SW480 (cell line): ENCODE results near the gene FGGY.

ENCODE experiments used
- DNase-seq: peaks from one replicate; pipeline ENCODE4 v3.0.0-alpha.2; 2016; ENCODE audit warnings: low spot score

Gene FGGY

GRCh38 chr1:59414406-59415133 is 117.7 kb downstream of the FGGY start:
- peak; percentile 8 for DNase-seq

DNA sequence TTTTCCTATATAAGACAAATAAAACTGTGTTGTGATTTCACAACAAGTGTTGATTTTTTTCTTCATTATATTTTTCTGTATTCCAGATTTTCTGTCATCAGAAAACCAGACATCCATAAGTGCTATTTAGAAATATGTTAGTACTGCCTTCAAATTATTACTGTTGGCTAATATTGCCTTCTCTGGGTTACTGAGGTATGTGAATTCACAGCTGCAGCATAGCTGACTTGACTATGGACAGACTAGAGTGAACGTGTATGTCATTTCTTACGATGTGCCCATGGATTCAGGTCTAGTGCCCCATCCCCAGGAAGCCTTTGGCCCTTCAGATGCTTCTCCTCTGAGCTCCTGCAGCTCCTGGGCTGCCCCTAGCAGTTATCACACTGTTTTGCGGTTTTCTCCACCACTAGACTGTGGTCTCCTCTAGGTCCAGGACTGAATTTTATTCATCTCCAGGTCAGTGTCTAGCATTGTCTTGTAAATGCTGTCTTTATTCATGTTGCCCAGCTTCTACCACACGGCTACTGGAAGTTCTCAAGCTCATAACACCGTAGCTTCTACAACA is 118.5 kb downstream of the FGGY start:
- DNase-seq: no peak

DNA sequence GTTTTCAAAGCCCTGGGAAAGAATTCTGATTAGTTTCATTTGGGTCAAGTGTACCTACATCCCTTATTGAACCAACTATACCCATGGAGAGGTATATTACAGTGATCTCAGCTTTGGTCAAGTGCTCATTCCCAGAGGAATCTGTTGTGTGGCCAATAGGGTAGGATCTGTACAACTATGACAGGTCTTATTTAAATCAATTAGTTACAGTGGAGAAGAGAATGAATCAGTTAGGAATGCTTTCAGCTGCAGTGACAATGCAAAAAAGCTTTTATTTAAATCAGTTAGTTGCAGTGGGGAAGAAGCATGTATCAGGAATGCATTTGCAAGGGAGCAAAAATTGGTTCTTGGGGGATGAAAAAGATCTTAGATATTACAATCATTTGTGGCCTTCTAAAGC is 119.0 kb downstream of the FGGY start:
- DNase-seq: no peak

DNA sequence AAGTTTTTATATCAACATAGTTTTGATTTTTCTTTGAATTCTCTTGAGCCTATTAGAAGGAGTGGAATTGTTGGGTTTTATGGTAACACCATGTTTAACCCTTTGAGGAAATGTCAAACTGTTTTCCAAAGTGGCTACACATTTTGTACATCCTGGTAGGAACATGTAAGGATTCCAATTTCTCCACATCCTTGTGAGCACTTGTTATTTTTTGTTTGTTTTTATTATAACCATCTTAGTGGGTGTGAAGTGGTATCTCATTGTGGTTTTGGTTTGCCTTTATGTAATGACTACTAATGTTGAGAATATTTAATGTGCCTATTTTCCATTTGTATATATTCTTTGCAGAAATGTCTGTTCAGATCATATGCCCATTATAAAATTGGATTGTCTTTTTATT is 120.5 kb downstream of the FGGY start:
- DNase-seq: no peak

DNA sequence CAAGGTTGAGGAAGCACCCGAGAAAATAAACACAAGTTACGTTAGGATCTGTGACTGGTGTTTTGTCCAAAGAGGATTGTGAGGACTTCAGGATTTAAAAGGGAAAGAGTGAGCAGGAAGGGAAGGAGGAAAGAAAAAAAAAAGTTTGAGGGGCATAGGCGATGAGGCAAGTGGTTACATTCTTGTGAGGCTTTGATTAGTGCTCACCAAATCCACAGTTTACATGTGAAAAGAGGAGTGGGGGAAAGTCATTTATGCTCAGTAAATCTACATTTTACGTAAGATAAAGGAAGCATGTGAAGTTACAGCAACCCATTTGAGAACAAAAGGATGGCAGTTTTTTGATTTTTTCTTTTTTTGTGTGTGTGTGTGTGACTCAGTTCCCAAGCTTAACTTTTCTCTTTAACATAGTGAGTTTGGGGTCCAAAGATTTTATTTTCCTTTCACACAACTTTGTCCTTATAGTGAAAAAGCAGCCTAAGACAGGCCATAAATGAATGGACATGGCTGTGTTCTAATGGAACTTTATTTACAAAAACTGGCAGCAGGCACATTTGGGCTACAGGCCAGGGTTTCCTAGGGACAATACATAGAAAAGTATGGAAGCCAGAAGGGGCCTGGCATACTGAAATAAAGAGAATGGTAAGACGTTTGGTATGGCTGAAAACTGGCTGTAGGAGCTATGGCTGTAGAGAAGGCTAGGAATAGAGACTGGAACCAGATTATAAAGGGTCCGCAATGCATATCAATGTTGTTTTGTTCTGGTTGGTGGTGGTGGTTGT is 121.7 kb downstream of the FGGY start:
- DNase-seq: no peak

DNA sequence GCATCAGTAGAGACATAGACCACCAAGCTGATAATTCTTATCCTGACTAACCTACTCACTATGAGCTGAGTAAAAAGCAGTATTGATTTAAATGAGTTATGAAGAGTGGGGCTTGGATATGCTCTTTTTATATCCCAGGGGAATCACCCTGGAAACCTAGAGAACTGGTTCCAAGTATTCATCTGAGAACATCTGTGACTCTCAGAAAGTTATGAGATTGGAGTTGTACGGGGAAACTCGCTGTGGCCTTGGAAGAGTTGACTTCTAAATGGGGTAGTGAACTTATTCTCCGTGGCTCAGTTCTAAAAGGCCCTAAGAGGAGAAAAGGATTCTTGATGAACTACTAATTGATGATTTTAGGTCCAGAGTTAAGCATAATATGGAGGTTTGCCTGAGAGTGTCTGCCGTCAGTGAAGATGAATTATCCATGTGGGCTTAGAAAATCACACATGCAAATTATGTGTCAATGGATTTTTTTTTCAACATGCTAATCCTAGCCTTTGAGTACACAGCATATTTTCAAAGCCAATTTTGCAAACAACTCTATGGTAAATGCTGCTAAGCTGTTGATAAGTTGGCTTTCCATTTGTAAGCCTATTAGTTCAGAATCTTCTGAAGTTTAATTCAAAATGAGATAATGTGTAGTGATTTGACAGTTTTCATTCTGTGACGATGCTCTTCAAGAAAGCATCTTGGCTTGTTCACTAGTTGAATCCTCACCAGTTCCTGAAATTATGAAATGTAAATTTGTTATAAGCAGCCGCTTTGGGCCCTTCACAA is 122.7 kb downstream of the FGGY start:
- no peak for DNase-seq

GRCh38 chr1:59421232-59421920 is 124.5 kb downstream of the FGGY start:
- DNase-seq: no peak

GRCh38 chr1:59422921-59423575 is 126.2 kb downstream of the FGGY start:
- no peak for DNase-seq

GRCh38 chr1:59427155-59427554 is 130.3 kb downstream of the FGGY start:
- peak; percentile 92 for DNase-seq

- DNase-seq: no peak
Observed at GRCh38 chr1:59427784-59428183, 130.9 kb downstream of the FGGY start.

DNA sequence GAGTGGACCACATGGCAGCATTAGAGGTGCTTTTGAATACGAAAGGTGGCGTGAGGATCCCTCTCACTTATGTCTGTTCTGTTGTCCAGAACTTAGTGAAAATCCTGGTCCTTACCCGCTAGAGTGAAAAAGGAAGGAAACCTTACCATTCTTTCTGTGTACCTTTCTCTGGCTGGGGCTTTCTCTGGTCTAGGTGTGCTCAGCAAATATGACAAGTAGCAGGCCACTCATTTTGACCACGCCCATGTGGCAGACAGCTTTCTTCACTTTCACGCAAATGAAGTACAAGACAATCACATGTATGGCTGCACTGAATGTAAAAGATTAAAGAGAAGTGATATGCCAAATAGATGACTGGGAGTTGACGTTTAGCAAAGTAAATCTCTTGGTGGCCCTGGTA is 131.9 kb downstream of the FGGY start:
- no peak for DNase-seq

- no peak for DNase-seq
Observed at GRCh38 chr1:59429656-59430055, 132.8 kb downstream of the FGGY start.

- DNase-seq: no peak
Observed at GRCh38 chr1:59431566-59432294, 134.8 kb downstream of the FGGY start.

- peak; percentile 71 for DNase-seq
Observed at GRCh38 chr1:59432531-59433439, 135.9 kb downstream of the FGGY start.

DNA sequence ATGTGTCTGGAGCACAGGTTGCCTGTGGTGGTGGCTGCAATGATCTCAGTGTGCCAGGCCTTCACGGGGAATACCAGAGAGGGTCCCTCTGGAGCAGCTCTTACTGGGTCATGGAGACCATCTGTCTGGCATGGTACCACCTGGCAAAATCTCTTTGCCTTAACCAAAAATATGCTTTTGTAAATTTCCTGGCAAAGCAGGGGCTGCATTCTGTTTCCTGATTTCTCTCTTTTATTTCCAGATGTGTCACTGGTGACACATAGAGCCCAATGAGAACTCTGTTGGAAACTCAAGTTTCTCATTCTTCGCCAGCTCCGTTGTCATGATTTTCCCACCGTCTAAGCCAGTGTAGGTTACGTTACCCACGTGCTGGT is 136.5 kb downstream of the FGGY start:
- no peak for DNase-seq

DNA sequence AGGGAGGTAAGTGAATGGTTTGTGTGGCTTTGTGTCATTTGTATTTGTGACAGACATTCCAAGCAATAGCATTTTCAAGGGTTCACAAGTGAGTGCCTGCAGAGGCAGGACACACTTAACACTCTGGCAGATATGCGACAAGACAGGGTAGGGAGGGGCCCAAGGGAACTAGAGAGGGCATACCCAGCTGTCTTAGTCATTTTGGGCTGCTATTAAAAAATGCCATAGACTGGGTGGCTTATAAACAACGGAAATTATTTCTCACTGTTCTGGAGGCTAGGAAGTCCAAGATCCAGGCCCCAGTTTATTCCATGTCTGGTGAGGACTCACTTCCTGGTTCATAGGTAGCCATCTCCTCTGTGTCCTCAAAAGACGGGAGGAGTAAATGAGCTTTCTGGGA is 137.4 kb downstream of the FGGY start:
- DNase-seq: no peak

GRCh38 chr1:59436637-59437036 is 139.7 kb downstream of the FGGY start:
- DNase-seq: no peak

GRCh38 chr1:59438058-59438560 is 141.2 kb downstream of the FGGY start:
- no peak for DNase-seq

GRCh38 chr1:59442492-59442891 is 145.6 kb downstream of the FGGY start:
- DNase-seq: no peak
